Peyer's patch (tissue), 4 donors: Measurements from ENCODE around the gene ATG7.

Source experiments
- CTCF ChIP-seq, 6 experiments: fragments of 450-650 bp in 4 of 6; fragments of 200-600 bp in 2 of 6; sonication (generic) in 1 of 6; IDR thresholded peaks; one replicate each; pipeline ENCODE4 v1.5.1; 2017 to 2019; ENCODE audit warnings: antibody characterized with exemption in 6 of 6, mild to moderate bottlenecking in 3 of 6, moderate library complexity in 1 of 6
- POLR2A ChIP-seq, 2 donors: fragments of 450-650 bp; IDR thresholded peaks; one replicate each; pipeline ENCODE4 v1.5.1; 2017; ENCODE audit warnings: antibody characterized with exemption in 2 of 2, mild to moderate bottlenecking in 2 of 2, moderate library complexity in 2 of 2

- TF ChIP-seq POLR2A (IDR thresholded peaks at IDR 0.05): no peak
- no peak for TF ChIP-seq CTCF (IDR thresholded peaks at IDR 0.05)
Measured at GRCh38 chr3:11542551-11542950, 270.4 kb downstream of the ATG7 start.
